ENCODE results near the gene KCNK7. TPM values are rescaled to one million over a fixed set of nuclear protein-coding genes. Genes with fewer than 3 reads are reported as not detected.

Gene KCNK7
- polyA plus RNA-seq, 3 donors = 4.3 TPM; not detected in 2

DNA sequence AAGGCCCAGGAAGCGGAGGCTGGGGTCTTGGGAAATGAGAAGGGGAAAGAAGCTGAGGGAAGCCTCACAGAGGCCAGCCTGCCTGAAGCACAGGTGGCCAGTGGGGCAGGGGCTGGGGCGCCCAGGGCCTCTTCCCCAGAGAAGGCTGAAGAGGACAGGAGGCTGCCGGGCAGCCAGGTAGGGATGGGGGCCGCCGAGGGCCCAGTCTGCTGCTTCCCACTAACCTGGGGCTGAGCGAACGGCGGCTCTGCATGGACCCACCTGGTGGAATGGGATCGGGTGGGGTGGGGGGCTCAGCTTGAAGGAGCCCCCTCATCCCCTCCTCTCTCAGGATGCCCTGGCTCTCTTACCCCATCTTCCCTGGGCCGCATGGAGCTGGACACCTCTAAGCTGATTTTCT, 12.0 kb downstream of the KCNK7 start:
- H3K27me3 ChIP-seq (ENCODE audit: control insufficient read depth in 2 of 2, insufficient read depth in 2 of 2, low read length in 2 of 2) = no peaks in the 10 kb centered on the region
- TF ChIP-seq, protein P1, sequence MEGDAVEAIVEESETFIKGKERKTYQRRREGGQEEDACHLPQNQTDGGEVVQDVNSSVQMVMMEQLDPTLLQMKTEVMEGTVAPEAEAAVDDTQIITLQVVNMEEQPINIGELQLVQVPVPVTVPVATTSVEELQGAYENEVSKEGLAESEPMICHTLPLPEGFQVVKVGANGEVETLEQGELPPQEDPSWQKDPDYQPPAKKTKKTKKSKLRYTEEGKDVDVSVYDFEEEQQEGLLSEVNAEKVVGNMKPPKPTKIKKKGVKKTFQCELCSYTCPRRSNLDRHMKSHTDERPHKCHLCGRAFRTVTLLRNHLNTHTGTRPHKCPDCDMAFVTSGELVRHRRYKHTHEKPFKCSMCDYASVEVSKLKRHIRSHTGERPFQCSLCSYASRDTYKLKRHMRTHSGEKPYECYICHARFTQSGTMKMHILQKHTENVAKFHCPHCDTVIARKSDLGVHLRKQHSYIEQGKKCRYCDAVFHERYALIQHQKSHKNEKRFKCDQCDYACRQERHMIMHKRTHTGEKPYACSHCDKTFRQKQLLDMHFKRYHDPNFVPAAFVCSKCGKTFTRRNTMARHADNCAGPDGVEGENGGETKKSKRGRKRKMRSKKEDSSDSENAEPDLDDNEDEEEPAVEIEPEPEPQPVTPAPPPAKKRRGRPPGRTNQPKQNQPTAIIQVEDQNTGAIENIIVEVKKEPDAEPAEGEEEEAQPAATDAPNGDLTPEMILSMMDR (IDR thresholded peaks at IDR 0.05) = no peak
- peaks cover 47 to 68% of the 10 kb centered on the region in 2 donors for H3K4me1 ChIP-seq (ENCODE audit: control insufficient read depth in 1 of 2, insufficient read depth in 2 of 2, low read length in 2 of 2)
- no peak overlapping the region for H3K9ac ChIP-seq (ENCODE audit: insufficient read depth, low read length, poor library complexity, severe bottlenecking)
- Mint-ChIP-seq H3K27me3 (ENCODE audit: low read depth in 3 of 3) (peaks cover 0 to 2% (median 0%) of the 10 kb centered on the region in 3 donors), H3K4me3 (no peak overlapping the region), H3K36me3 (peaks cover 65 to 81% of the 10 kb centered on the region in 2 donors), H3K9me3 (no peaks in the 10 kb centered on the region), H3K27ac (peak overlapping the region in 5 of 7 donors; percentile 44 to 79 (median 72)), H3K4me1 (peaks cover 67% of the 10 kb centered on the region)
- H3K27ac ChIP-seq (ENCODE audit: low read depth in 1 of 2, low read length in 2 of 2) = peak overlapping the region; percentile 11 to 50
- H3K79me2 ChIP-seq (ENCODE audit: insufficient read depth, low read length) = peaks cover 91% of the 10 kb centered on the region
- peaks cover 70 to 77% of the 10 kb centered on the region in 2 donors for H3K36me3 ChIP-seq (replicated peaks in 1 of 2; ENCODE audit: control insufficient read depth in 1 of 2, insufficient read depth in 2 of 2, low read length in 2 of 2)
- DNase-seq = no peak
- WGBS (ENCODE audit: insufficient coverage) = 92% methylated on average over 1 of the region's 10 CpGs
- no peaks in the 10 kb centered on the region for H3K9me3 ChIP-seq (replicated peaks in 1 of 2; ENCODE audit: control insufficient read depth in 1 of 2, insufficient read depth in 1 of 2, low read length in 2 of 2)
- no peak overlapping the region for H3K4me2 ChIP-seq (replicated peaks; ENCODE audit: extremely low read depth, low read length, poor library complexity, severe bottlenecking)
- no peak overlapping the region for H3K4me3 ChIP-seq (replicated peaks in 1 of 3; ENCODE audit: low read depth in 2 of 3, low read length in 3 of 3)
- peaks cover 97% of the 10 kb centered on the region for H4K20me1 ChIP-seq (ENCODE audit: insufficient read depth, low read length)
- intact Hi-C loops (cut with micrococcal nuclease) = no loop called here
- no peak overlapping the region for H2AFZ ChIP-seq (ENCODE audit: insufficient read depth, low read depth, low read length, poor library complexity, severe bottlenecking)

DNA sequence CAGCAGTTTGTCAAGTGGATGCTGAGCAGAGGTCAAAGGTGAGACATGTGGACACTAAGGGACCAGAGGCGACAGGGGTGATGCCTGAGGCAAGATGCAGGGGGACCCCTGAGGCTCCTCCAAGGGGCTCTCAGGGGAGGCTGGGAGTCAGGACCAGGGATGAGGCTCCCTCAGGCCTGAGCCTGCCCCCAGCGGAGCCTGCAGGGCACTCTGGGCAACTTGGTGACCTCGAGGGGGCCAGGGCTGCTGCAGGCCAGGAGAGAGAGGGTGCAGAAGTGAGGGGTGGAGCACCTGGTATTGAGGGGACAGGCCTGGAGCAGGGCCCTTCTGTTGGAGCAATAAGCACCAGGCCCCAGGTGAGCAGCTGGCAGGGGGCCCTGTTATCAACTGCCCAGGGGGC, 13.7 kb downstream of the KCNK7 start:
- Histone ChIP-seq H3K79me2 (ENCODE audit: insufficient read depth, low read length) (peaks cover 97% of the 10 kb centered on the region), H3K36me3 (replicated peaks in 1 of 2; ENCODE audit: control insufficient read depth in 1 of 2, insufficient read depth in 2 of 2, low read length in 2 of 2) (peaks cover 77 to 82% of the 10 kb centered on the region in 2 donors), H3K9me3 (replicated peaks in 1 of 2; ENCODE audit: control insufficient read depth in 1 of 2, insufficient read depth in 1 of 2, low read length in 2 of 2) (no peaks in the 10 kb centered on the region), H3K4me1 (ENCODE audit: control insufficient read depth in 1 of 2, insufficient read depth in 2 of 2, low read length in 2 of 2) (peaks cover 41 to 68% of the 10 kb centered on the region in 2 donors), H2AFZ (ENCODE audit: insufficient read depth, low read depth, low read length, poor library complexity, severe bottlenecking) (no peak overlapping the region), H3K27ac (ENCODE audit: low read depth in 1 of 2, low read length in 2 of 2) (peak overlapping the region; percentile 1 to 42), H4K20me1 (ENCODE audit: insufficient read depth, low read length) (peaks cover 96% of the 10 kb centered on the region), H3K4me2 (replicated peaks; ENCODE audit: extremely low read depth, low read length, poor library complexity, severe bottlenecking) (no peak overlapping the region), H3K4me3 (replicated peaks in 1 of 3; ENCODE audit: low read depth in 2 of 3, low read length in 3 of 3) (no peak overlapping the region), H3K9ac (ENCODE audit: insufficient read depth, low read length, poor library complexity, severe bottlenecking) (no peak overlapping the region), H3K27me3 (ENCODE audit: control insufficient read depth in 2 of 2, insufficient read depth in 2 of 2, low read length in 2 of 2) (no peaks in the 10 kb centered on the region)
- Mint-ChIP-seq H3K4me3 (no peak overlapping the region), H3K27ac (peak overlapping the region in 6 of 7 donors; percentile 22 to 82 (median 68)), H3K36me3 (peaks cover 69 to 79% of the 10 kb centered on the region in 2 donors), H3K4me1 (peaks cover 61% of the 10 kb centered on the region), H3K27me3 (ENCODE audit: low read depth in 3 of 3) (peaks cover 0 to 2% (median 0%) of the 10 kb centered on the region in 3 donors), H3K9me3 (peaks cover 0 to 2% (median 0%) of the 10 kb centered on the region in 7 donors)
- no peak for DNase-seq
- intact Hi-C loops (cut with micrococcal nuclease) = no loop called here
- 100% methylated on average over 3 of the region's 3 CpGs for WGBS (ENCODE audit: insufficient coverage)
- TF ChIP-seq, protein P1 (IDR thresholded peaks at IDR 0.05) = no peak
